K562 (cell line): Measurements from ENCODE around the gene AUNIP. TPM values are rescaled to one million over a fixed set of nuclear protein-coding genes. Genes with fewer than 3 reads are reported as not detected.

Experiments used
- ATF1 ChIP-seq, 2 experiments: fragments of 450-650 bp in 1 of 2; IDR thresholded peaks; 2 replicates each; pipeline ENCODE4 v1.6.1; 2016; ENCODE audit warnings: missing compliant biosample characterization in 1 of 2, missing genetic modification characterization in 1 of 2
- BRF2 ChIP-seq: IDR thresholded peaks from 3 replicates; pipeline ENCODE4 v1.6.1; 2011; ENCODE audit warnings: borderline replicate concordance, mild to moderate bottlenecking; ENCODE audit not compliant: insufficient read length, insufficient read depth
- CREB3 ChIP-seq: fragments of 450-650 bp; conservative IDR thresholded peaks from 2 replicates; pipeline ENCODE4 v1.6.1; 2016; ENCODE audit warnings: missing genetic modification characterization, low read depth, mild to moderate bottlenecking, missing compliant biosample characterization, moderate library complexity
- DDX20 ChIP-seq: fragments of 450-650 bp; IDR thresholded peaks from 2 replicates; pipeline ENCODE4 v1.6.1; 2016; ENCODE audit warnings: missing genetic modification characterization, low read depth, mild to moderate bottlenecking, missing compliant biosample characterization, moderate library complexity
- DIDO1 ChIP-seq: fragments of 450-650 bp; IDR thresholded peaks from 2 replicates; pipeline ENCODE4 v1.6.1; 2016; ENCODE audit warnings: low read depth, missing biosample characterization, missing genetic modification characterization
- FOS ChIP-seq: IDR thresholded peaks from 3 replicates; pipeline ENCODE4 v1.6.1; 2011; ENCODE audit not compliant: insufficient read length; ENCODE audit errors: extremely low read depth
- HDAC6 ChIP-seq: IDR thresholded peaks from 2 replicates; pipeline ENCODE4 v1.6.1; 2012; ENCODE audit warnings: low read depth, mild to moderate bottlenecking, control low read depth, inconsistent platforms, low read length, moderate library complexity
- HMBOX1 ChIP-seq: sonication (generic); IDR thresholded peaks from 2 replicates; pipeline ENCODE4 v1.6.1; 2016
- ILK ChIP-seq: fragments of 450-650 bp; IDR thresholded peaks from 2 replicates; pipeline ENCODE4 v1.6.1; 2016; ENCODE audit warnings: missing genetic modification characterization, low read depth, mild to moderate bottlenecking, missing compliant biosample characterization, moderate library complexity, borderline replicate concordance
- LCOR ChIP-seq: sonication (generic); formaldehyde crosslinking; IDR thresholded peaks from 2 replicates; pipeline ENCODE4 v1.8.0; 2022; ENCODE audit warnings: mild to moderate bottlenecking, missing genetic modification reagents
- MTA1 ChIP-seq: fragments of 450-650 bp; IDR thresholded peaks from 2 replicates; pipeline ENCODE4 v1.6.1; 2017; ENCODE audit warnings: borderline replicate concordance
- MTA3 ChIP-seq: fragments of 450-650 bp; formaldehyde crosslinking; IDR thresholded peaks from 2 replicates; pipeline ENCODE4 v1.6.1; 2017; ENCODE audit warnings: mild to moderate bottlenecking, borderline replicate concordance
- NFE2 ChIP-seq: IDR thresholded peaks from 2 replicates; pipeline ENCODE4 v1.6.1; 2014; ENCODE audit warnings: antibody characterized with exemption, low read depth
- NR3C1 ChIP-seq: sonication (generic); formaldehyde crosslinking; IDR thresholded peaks from 2 replicates; pipeline ENCODE4 v1.8.1; 2022; ENCODE audit warnings: missing genetic modification reagents
- PHTF2 ChIP-seq: fragments of 250-450 bp; sonication (Bioruptor Pico); IDR thresholded peaks from 2 replicates; pipeline ENCODE4 v1.5.0; 2021; ENCODE audit warnings: mild to moderate bottlenecking
- RAD21 ChIP-seq, 2 experiments: fragments of 250-450 bp in 1 of 2; fragments of 450-650 bp in 1 of 2; sonication (Bioruptor Pico) in 1 of 2; formaldehyde crosslinking in 1 of 2; IDR thresholded peaks in 1 of 2; conservative IDR thresholded peaks in 1 of 2; 2 replicates each; pipeline versions ENCODE4 v1.4.0 to v1.8.0; 2020 to 2022; ENCODE audit warnings: mild to moderate bottlenecking in 2 of 2, moderate library complexity in 1 of 2
- RB1 ChIP-seq: fragments of 450-650 bp; IDR thresholded peaks from 2 replicates; pipeline ENCODE4 v1.6.1; 2017; ENCODE audit warnings: low read depth, mild to moderate bottlenecking
- RBM15 ChIP-seq: fragments of 200-400 bp; formaldehyde crosslinking; IDR thresholded peaks from 2 replicates; pipeline ENCODE4 v1.6.1; 2018; ENCODE audit warnings: mild to moderate bottlenecking, low read length, moderate library complexity; ENCODE audit not compliant: insufficient read depth
- SP2 ChIP-seq: IDR thresholded peaks from 2 replicates; pipeline ENCODE4 v1.6.1; 2011; ENCODE audit warnings: mild to moderate bottlenecking, low read depth, low read length, moderate library complexity; ENCODE audit not compliant: poor library complexity, severe bottlenecking; ENCODE audit errors: extremely low read depth
- SUPT5H ChIP-seq: fragments of 450-650 bp; IDR thresholded peaks from 2 replicates; pipeline ENCODE4 v1.6.1; 2016
- TEAD2 ChIP-seq: fragments of 450-650 bp; IDR thresholded peaks from 2 replicates; pipeline ENCODE4 v1.6.1; 2016; ENCODE audit warnings: missing genetic modification characterization, control low read depth, missing compliant biosample characterization
- VEZF1 ChIP-seq: fragments of 200-800 bp; sonication (Bioruptor generic); IDR thresholded peaks from 2 replicates; pipeline ENCODE4 v1.6.1; 2017; ENCODE audit warnings: missing genetic modification characterization, missing compliant biosample characterization
- YBX1 ChIP-seq: fragments of 450-650 bp; IDR thresholded peaks from 2 replicates; pipeline ENCODE4 v1.7.1; 2016; ENCODE audit warnings: mild to moderate bottlenecking
- ZBTB8A ChIP-seq: fragments of 450-650 bp; IDR thresholded peaks from 2 replicates; pipeline ENCODE4 v1.6.1; 2018; ENCODE audit warnings: mild to moderate bottlenecking, moderate library complexity; ENCODE audit not compliant: partially characterized antibody
- ZNF316 ChIP-seq: fragments of 450-650 bp; IDR thresholded peaks from 2 replicates; pipeline ENCODE4 v1.6.1; 2016
- polyA plus RNA-seq, 8 experiments: library from polyadenylated mRNA; depleted of rRNA in 4 of 8; stranded (reverse) in 5 of 8; unstranded in 3 of 8; fragments of >200 nt; fragmentation: Nextera tagmentation in 2 of 8; fragmentation: Illumina TruSeq in 1 of 8; extraction: Ambion mirVana in 2 of 8; extraction: Trizol in 1 of 8; gene quantifications; 2 replicates each; pipeline versions ENCODE4 v1.2.1 to v1.2.3, GENCODE V29; 2011 to 2014; ENCODE audit warnings: inconsistent platforms in 1 of 8, missing spikeins in 1 of 8
- total RNA-seq, 7 experiments: library from RNA; depleted of rRNA in 6 of 7; stranded (reverse); fragments of >200 nt in 6 of 7; fragmentation: Illumina TruSeq in 2 of 7; extraction: Trizol in 2 of 7; gene quantifications; 2 replicates each; pipeline versions ENCODE4 v1.2.1 to v1.2.3, GENCODE V29; 2011 to 2021; ENCODE audit warnings: low replicate concordance in 1 of 7

AUNIP gene
- total and polyA plus RNA-seq, 9 of the 15 experiments (the other 6 are each of a cell fraction or from before 2014, with no cell fraction given), result 12.1 to 53.8 (median 47.1) TPM

- TF ChIP-seq ATF1 (CRISPR knock-in tag; IDR thresholded peaks at IDR 0.05) (no peak), ATF1 (tag; IDR thresholded peaks at IDR 0.05) (no peak), SUPT5H (peak; percentile 42; the same call in 1 of the 2 replicates), ZBTB8A (no peak), YBX1 (no peak), CREB3 (no peak), NR3C1 (no peak), PHTF2 (no peak), HMBOX1 (peak; percentile 39; the same call in 1 of the 2 replicates), BRF2 (no peak), LCOR (no peak; the same call in 1 of the 2 replicates), DIDO1 (no peak), ILK (tag) (no peak), HDAC6 (no peak), FOS (no peak), TEAD2 (tag) (peak; percentile 40; the same call in 1 of the 2 replicates), DDX20 (tag) (no peak), VEZF1 (CRISPR knock-in tag) (peak; percentile 27; the same call in 1 of the 2 replicates), RBM15 (no peak), ZNF316 (no peak), RB1 (0 out of 2 replicates have a peak, but pooled peaks have one; percentile 33), MTA3 (no peak), RAD21 (CRISPR knock-in tag; conservative IDR thresholded peaks at IDR 0.05 in 1 of 2, IDR thresholded peaks at IDR 0.05 in 1 of 2) (peak; percentile 9 to 56; a peak in 2 of 4 replicates), NFE2 (peak; percentile 2; the same call in 1 of the 2 replicates), SP2 (no peak), MTA1 (peak; percentile 61)
Measured at GRCh38 chr1:25817840-25818501, 41.3 kb downstream of the AUNIP start (continued).
